ENCODE results near the gene MPPED1.

Gene MPPED1

GRCh38 chr22:43432883-43433415 is 21.1 kb downstream of the MPPED1 start:
- no peak for DNase-seq

GRCh38 chr22:43433451-43434274 is 21.8 kb downstream of the MPPED1 start:
- DNase-seq = no peak

GRCh38 chr22:43434275-43434927 is 22.6 kb downstream of the MPPED1 start:
- DNase-seq = no peak

DNA sequence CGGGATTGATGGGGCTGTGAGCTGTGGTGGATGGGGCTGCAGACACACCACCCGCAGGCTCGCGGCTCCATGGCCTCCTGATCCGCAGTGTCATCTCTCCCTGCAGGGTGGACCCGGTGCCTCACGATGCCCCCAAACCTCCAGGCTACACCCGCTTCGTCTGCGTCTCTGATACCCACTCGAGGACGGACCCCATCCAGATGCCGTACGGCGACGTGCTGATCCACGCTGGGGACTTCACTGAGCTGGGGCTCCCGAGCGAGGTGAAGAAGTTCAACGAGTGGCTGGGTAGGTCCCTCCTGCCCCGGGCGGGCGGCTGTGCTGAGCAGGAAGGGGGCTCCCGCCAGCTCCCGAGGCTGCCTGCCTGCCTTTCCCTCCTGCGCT is 23.1 kb downstream of the MPPED1 start:
- DNase-seq = no peak

DNA sequence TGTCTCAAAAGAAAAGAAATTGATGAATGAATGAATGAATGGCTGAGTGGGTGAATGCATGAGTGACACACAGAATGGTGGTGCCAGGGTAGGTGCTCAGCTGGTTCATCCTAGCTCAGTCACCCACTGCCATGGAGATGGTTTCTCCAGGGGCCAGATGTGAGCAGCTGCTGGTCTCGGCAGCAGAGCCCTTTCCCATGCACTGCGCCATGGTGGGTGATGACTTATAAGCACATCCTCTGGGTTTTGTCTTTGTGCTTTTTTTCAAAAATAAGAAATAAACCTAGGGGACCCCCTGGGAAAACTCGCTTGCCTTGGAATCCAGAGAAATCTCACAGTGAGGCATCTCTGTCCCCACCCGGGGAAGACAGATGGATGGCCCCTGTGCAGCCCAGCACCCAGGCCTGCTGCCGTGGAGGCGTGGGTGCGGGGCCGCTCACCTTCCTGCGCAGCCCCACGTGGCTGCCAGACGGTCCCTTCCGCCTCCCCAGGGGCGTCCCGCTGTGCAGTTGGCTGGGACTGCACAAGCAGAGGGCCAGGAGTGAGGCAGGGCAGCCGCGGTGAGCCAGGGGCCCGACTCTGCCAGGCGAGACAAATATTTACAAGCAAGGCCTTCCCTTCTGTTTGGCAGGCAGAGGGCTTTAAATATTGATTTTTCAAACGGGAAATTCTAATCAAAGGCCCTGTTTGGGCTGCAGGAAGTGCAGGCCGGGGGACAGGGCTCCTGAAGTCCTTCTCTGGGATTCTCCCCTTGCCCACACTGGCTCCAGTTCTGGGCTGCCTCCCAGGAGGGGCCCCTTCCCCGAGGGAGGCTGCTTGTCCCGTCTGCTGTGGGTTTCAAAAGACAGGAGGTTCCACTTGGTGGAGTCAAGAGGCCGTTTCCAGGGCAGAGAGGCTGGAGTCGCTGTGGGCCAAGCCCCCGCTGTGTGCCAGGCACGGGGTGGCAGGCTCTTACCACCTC is 24.3 kb downstream of the MPPED1 start:
- no peak for DNase-seq

DNA sequence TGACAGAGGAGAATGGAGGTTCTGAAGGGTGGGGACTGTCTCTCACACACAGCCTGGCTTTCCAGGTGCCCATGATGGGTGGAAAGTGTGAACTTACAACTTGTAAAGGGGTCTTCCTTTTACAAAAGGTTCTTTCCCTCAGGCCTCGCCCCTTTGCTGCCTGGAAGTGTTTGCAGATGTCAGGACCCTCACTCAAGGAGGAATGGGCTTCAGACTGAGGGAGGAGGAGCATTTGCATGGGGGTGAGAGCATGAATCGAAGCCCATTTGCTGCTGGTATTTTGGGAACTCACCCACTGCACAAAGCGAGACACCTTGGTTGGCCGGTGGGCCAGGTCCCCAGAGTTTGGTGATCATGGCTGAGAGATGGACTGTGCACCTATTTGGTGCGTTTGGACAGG is 25.1 kb downstream of the MPPED1 start:
- no peak for DNase-seq

GRCh38 chr22:43437871-43438475 is 26.2 kb downstream of the MPPED1 start:
- DNase-seq = no peak

DNA sequence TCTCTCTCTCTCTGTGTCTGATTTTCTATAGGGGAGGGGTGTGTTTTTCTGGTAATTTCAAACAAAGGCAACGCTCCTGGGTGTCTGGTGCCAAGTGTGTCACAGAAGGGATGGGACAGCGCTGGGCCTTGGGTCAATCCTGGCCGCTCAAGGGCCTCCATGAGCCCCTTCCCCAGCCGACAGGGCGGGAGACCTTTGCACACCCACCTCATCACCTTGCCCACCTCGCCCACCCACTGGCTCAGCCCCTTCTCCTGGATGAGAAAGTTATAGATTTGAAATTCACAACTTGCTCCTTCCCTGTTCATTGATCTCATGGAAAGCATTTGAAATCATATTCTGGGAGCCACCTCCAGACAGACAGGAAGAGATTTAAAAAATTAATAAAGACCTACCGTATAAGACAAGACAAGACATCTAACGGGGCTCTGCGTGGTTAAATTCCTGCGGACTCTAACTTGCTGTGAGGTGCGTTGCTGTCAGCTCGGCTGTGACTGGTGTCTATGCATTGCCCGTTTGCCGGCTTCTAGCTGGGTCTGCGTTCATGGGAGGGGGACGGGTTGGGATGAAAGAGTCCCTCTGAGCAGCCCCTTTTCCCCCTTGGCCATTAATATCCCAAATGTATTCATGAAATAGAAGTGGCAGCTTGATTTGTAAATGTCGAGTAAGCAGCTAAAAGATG is 27.0 kb downstream of the MPPED1 start:
- no peak for DNase-seq

GRCh38 chr22:43439368-43440103 is 27.7 kb downstream of the MPPED1 start:
- no peak for DNase-seq

DNA sequence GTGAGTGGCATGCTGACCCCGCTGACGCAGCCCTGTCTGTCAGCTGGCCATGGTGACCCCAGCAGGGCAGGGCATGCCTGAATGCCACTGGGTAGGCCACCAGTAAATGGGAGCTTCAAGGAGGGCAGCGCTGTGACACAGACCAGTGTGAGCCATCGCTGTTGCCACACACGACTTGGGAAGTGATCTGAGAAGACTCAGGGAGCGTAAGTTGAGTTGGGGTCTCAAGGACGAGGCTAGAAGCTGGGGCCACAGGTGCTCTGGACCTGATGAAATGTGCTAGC is 28.2 kb downstream of the MPPED1 start:
- no peak for DNase-seq

DNA sequence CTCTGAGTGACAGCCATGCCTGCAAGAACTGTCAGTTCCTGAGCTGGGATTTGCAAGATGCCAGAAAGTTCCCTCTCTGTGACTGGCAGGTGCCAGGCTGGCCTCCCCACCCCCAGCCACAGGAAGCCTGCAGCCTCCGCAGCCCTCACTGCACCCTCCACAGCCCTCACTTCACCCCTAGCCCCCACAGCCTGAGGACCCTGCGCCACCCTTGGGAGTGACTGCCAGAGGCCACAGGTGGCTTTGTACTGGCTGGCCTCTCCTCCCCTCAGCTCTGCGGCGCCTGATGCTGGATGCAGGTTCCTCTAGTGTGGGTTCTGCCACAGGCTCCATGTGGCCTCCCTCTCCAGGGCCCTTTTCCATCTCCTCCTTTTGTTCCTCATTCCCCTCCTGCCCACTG is 28.7 kb downstream of the MPPED1 start:
- DNase-seq = no peak

DNA sequence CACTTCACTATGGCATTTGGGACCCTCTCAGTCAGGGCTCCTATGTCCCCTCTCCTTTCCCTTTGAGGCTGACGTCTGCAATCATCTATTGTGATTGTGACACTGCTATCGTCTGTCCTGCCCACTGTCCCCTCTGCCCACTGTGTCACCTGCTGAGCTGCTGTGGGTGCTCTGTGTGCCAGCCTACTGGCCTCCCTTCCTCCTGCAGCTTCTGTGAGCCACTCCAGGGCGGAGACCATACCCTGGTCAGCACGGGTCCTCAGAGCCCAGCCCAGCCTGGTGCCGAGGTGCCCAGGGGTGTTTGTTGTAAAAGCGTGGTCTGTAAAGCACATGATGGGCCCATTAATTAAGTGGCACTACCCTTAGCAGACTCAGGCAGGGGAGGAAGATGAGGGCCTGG is 29.4 kb downstream of the MPPED1 start:
- no peak for DNase-seq

DNA sequence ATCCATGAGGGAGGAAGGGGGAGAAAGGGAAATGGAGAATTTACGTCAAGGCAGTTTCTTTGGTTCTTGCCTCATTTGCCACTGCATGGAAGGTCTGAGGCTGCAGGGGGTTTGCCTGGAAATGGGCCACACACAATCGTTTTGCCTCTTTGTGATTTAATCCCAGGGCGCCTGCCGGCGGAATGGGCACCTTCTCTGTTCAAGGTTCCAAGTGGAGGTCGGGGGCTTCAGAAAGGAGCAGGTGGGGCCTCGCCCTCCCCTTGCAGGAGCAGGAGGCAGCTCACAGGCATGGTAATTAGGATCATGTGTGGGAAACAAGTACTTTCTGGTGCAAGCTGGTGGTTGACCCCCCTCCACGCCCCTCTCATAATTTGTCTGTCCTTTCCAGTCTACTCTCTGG is 29.9 kb downstream of the MPPED1 start:
- DNase-seq = no peak

DNA sequence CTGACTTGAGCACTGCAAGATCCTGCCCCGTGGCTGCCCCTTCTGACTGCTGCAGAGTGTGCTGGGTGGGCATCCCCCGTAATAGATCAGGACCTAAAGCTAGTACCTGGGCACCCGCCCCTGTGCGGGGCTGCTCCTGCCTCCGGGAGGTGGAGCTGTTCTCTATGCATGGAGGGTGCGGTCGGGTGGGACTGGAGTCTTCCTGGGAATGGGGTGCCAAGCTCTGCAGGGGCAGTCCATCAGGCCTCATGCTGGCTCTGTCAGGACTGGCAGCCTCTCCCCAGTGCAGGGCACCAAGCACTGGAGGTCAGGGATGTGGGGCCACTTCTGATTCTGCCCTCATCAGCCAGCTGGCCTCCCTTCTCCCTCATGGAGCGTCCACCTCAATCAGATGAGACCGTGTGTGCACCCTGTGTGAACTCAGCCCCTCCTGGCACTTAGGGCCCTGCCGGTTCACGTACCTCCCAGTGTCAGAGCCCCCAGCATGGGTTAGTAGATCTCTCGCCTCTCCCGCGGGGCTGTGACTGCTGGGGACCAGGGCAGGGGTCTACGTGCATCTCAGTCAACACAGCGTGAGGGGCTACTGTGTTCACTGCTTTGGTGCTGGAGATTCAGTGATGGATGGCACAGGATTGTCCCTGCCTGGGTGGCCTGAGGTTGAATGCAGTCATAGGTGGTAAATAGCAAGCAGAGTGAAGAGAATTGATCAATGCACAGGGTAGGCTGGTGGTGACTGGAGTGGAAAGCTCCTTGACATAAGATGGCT is 30.8 kb downstream of the MPPED1 start:
- DNase-seq = no peak

- no peak for DNase-seq
Measured at GRCh38 chr22:43443152-43443471, 31.3 kb downstream of the MPPED1 start.

DNA sequence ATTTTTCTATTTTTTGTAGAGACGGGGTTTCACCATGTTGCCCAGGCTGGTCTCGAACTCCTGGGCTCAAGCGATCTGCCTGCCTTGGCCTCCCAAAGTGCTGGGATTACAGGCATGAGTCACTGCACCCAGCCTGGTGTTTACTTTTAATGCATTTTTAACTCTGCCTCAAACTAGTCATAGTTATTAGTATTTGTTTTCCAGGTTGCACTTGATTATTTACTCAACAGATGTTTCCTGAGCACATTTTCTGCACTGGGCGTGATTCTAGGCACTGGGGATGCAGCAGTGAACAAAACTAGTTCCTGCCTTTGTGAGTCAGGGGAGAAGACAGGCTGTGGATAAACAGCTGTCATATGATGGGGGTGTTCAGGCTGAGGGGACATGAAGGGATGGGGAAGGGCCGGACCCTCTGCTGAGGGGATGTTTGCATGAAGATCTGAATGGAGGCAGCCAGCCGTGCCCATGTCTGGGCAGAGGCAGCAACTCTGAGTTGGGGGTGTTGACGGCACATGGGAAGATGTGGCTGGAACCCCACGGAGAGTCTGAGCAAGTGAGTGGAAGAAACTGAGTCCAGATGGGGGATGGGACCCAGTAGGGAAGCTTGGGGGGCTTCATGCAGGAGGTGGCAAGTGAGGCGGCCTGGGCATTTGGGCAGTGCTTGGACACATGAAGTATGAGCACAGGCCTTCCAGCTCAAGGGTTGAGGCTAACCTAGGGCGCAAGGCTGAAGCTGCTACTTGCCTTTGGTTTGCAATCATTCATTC is 34.4 kb downstream of the MPPED1 start:
- no peak for DNase-seq

DNA sequence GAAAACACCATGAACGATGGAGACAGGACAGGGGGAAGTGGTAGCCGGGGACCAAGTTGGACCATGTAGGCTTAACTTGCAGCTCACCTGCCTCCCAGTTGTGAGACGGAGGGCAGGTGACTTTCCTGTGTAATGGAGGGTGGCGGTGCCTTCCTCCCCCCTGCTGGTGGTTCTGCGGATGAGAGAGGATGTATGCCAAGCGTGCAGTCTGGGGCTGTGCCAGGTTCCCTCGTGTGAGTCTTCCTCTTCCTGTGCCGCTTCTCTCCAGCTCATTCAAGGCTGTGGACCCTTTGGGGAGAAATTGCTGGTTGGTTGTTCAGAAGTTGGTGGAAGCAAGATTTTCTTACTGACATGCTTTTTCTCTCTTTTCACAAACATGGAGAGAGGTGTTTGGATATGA is 35.1 kb downstream of the MPPED1 start:
- DNase-seq = peak; percentile 1

DNA sequence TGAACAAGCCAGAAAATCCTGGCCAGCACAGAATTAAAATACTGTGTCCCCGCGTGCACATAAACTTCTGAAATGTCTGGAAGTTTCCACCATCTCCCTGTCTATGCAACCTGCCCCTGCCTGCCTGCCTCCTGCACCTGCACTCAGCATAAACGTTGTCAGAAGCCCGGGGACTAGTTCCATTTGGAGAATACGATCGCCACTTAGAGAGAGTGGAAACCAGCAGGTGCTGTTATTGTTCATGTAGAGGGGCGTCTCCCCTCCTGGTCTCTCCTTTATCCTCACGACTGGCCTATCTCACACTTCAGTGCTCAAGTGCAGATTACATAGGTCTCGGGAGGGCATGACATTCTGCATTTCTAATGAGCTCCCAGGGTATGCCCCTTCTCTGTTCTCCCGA is 35.6 kb downstream of the MPPED1 start:
- no peak for DNase-seq

DNA sequence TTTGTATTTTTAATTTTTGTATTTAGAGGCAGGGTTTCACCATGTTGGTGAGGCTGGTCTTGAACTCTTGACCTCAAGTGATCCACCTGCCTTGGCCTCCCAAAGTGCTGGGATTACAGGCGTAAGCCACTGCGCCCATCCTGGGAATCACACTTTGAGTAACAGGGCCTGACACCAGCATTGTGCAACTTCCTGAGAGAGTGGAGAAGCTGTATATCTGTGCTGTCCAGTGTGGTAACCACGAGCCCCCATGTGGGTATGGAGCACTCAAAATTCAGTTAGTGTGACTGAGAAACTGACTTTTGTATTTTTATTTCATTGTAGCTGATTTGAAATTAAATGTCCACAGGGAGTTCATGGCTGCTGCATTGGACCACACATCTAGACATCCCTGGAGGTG is 36.2 kb downstream of the MPPED1 start:
- no peak for DNase-seq

DNA sequence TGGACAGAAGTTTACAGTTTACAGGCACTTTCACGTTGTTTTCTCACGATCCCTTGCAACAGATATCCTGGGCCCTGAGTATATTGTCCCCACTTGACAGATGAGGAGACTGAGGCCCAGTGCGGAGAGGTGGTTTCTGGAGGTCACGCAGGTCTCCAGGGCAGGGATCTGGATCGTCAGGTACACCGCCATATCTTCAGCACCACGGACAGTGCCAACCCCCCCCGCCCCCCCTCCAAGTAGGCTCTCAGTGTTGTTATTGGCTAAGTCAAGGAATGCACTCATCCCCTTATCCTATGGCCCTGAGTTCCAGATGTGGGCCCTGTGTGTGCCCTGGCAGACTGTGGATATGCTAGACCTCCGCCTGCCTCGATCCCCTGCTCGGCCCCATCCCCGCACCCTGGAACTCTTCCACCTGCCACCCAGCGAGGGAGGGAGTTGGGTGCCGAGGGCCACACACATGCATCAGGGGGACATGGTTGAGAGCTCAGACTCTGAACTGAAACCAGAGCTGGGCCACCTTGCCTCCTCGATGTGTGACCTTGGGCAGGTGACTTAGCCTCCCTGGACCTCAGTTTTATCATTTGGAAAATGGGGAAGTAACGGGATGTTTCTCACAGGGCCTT is 37.5 kb downstream of the MPPED1 start:
- DNase-seq = no peak
